Measurements from ENCODE around the gene HTT. TPM values are rescaled to one million over a fixed set of nuclear protein-coding genes. Genes with fewer than 3 reads are reported as not detected.

Gene HTT
- total and polyA plus RNA-seq, 2 of the 13 experiments (the other 11 are each of a cell fraction or from before 2014, with no cell fraction given), result 17.5 to 19.5 TPM

GRCh38 chr4:3286335-3287175, 212.1 kb downstream of the HTT start (continued):
- TF ChIP-seq ZNF431 (CRISPR knock-in tag; IDR thresholded peaks at IDR 0.05; ENCODE audit: borderline replicate concordance, low read depth) (no peak; the same call in 1 of the 2 replicates), ZBTB14 (CRISPR knock-in tag; IDR thresholded peaks at IDR 0.05) (no peak), DNMT3B (CRISPR knock-in tag; conservative IDR thresholded peaks at IDR 0.05) (no peak), EEA1 (CRISPR knock-in tag; IDR thresholded peaks at IDR 0.05; ENCODE audit: borderline replicate concordance) (no peak), HDAC1 (CRISPR knock-in tag; IDR thresholded peaks at IDR 0.05) (peak; percentile 6; the same call in 1 of the 2 replicates), YEATS2 (CRISPR knock-in tag; IDR thresholded peaks at IDR 0.05; ENCODE audit: borderline replicate concordance) (no peak), ZNF577 (CRISPR knock-in tag; IDR thresholded peaks at IDR 0.05; ENCODE audit: borderline replicate concordance, low read depth) (no peak), IKZF5 (CRISPR knock-in tag; IDR thresholded peaks at IDR 0.05) (no peak), TCF7 (IDR thresholded peaks at IDR 0.05; ENCODE audit: low read depth) (no peak), ZBTB38 (CRISPR knock-in tag; IDR thresholded peaks at IDR 0.05) (peak; percentile 65; the same call in 1 of the 2 replicates), ZNF282 (IDR thresholded peaks at IDR 0.05; ENCODE audit: partially characterized antibody) (no peak), PATZ1 (CRISPR knock-in tag; IDR thresholded peaks at IDR 0.05) (peak; percentile 30; the same call in 1 of the 2 replicates), THYN1 (CRISPR knock-in tag; IDR thresholded peaks at IDR 0.05; ENCODE audit: borderline replicate concordance, low read depth) (no peak), KLF12 (CRISPR knock-in tag; IDR thresholded peaks at IDR 0.05; ENCODE audit: borderline replicate concordance) (no peak), ZFYVE20 (CRISPR knock-in tag; IDR thresholded peaks at IDR 0.05; ENCODE audit: borderline replicate concordance, low read depth) (no peak), ZNF724P (CRISPR knock-in tag; IDR thresholded peaks at IDR 0.05; ENCODE audit: borderline replicate concordance) (no peak), ESRRA (CRISPR knock-in tag; IDR thresholded peaks at IDR 0.05; ENCODE audit: low read depth) (no peak; the same call in 1 of the 2 replicates), ZNF512B (CRISPR knock-in tag; IDR thresholded peaks at IDR 0.05; ENCODE audit: borderline replicate concordance) (no peak), ZSCAN30 (CRISPR knock-in tag; IDR thresholded peaks at IDR 0.05) (no peak), ZZZ3 (CRISPR knock-in tag; IDR thresholded peaks at IDR 0.05; ENCODE audit: borderline replicate concordance) (no peak)

All from HepG2 (cell line).